ENCODE data around the gene APOBEC3A.

GRCh38 chr22:38940811-38941384 is 16.5 kb upstream of the APOBEC3A start:
- TF ChIP-seq EZH2 (IDR thresholded peaks at IDR 0.05; ENCODE audit: borderline replicate concordance, low read length) (no peak), CTCF (IDR thresholded peaks at IDR 0.05; ENCODE audit: low read length) (no peak)

Measured in OCI-LY1 (cell line).